Fibroblast of skin of left biceps (primary cell): Measurements from ENCODE around the gene RNU6-8.

Experiments used
- DNase-seq, 2 experiments: peaks; one replicate each; pipeline ENCODE4 v3.0.0-alpha.2; 2013; ENCODE audit warnings: low read depth in 2 of 2

The RNU6-8 gene

DNA sequence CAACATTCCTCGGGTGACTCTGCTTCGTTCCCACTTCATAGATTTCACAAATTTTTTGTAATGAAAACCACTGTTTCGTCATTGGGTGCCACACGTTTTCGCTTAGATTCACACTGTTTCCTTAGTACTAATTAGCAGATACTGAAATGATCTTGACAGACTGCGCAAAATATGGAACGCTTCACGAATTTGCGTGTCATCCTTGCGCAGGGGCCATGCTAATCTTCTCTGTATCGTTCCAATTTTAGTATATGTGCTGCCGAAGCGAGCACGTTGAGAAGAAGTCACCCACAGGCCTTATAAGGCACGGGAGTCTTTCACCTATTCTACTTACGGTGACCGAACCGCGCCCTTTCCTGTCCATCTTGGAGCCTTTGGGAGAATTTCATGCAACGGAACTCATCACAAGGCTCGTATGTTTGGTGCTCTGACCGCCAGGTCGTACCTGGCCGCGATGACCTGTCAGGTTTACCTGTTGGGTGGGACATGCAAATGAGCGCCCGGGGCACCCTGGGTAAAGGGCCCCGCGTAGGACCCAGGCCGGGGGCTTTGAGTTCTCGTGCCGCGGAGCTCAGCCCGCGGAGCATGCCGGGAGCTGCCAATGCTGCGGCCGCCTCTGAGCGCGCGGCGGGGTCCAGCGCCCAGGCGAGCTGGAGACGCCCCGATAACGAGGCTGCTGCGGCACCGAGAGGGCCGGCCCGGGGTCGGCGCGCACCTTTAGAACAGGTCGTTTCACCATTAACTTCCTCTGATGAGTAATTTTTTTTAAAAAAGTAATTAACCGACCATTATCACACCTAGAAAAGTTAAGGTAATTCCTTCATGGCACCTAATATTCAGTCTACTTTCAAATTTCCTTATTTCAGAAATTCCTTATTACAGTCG is at the start of gene RNU6-8:
Gene RNU6-8 (minus strand): TSS at position 272 of the 885 bp plus-strand sequence.
- peak; percentile 71 to 72 for DNase-seq

DNA sequence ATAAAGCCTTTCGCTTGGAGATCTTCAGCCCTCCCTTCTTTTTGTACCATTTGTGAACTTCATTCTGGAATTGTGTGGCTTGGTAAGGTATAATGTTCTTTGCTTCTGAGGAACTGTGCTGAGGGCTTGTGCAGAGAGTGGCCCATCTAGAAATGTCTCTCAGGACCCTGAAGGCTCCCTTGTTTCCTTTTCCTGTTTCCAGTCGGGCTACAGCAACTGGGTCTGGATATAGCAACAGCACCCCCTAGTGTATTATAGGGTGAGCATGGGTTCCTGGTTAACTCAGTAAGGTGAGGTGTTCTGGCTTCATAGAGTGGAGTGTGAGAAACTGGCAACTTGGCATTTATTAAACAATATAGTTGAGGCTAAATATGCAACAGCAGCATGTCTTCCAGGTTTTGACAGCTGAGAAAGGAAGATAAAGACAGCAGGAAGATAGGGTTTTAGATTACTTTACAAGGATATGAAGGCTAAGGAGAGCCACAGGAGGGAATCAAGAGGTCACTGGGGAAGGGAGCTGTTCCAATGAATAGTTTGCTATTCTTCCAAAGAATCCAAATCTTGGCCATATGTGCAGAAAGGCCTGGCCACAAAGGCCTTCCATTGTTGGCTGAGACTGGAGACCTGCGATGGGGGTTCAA is 49.1 kb upstream of the RNU6-8 start:
- DNase-seq = no peak

DNA sequence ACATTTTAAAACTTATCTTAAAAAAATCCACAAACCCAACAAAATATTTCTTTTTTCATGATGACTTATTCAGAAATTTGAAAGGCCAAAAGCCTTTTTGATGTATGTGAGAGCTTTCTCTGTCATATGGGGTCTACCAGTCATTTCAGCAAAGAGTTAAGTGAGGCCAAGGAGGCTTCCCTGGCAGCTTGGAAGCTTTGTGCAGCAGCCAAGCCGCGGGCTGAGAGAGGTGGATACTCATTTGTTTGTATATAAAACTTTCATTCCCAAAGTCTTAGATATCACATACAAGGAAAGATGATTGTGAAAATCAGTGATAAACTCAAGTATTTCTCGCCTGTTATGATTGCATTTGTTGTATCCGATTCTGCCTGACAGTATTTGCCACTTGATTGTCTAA is 48.5 kb upstream of the RNU6-8 start:
- DNase-seq = no peak

DNA sequence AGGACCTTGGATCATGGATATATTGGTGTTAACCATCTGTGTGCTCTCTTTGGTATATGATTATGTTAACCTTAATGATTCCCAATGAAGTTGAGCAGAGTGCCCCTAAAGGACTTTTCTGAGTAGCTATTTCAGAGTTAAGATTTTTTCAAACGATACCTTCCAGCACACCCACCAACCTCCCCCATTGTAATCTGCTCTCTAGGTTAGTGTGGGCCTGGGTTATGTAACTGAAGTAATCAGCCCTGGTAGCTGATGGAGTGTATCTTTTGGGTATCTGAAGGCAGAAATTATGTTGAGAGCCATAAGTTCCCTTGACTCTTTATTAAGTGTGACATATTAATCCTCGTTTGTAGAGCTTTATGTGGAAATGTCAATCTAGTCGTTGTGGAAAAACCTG is 47.6 kb upstream of the RNU6-8 start:
- DNase-seq = no peak

DNA sequence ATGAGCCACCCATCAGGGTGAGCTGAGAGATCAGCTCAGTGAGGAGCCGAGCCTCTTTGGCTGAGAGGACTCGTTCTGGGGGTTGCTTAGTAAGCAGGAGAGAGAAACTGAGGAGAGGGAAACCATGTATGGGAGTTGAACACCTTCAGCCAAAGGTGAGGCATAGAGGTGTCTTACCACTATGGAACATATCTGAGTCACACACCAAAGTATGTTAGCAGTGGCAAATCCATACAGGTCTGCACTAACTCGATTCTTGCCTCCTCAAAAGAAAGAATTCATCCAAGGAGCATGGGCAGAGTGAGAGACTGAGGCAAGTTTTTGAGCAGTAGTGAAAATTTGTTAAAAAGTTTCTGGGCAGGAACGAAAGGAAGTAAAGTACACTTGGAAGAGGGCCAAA is 46.7 kb upstream of the RNU6-8 start:
- DNase-seq = no peak

DNA sequence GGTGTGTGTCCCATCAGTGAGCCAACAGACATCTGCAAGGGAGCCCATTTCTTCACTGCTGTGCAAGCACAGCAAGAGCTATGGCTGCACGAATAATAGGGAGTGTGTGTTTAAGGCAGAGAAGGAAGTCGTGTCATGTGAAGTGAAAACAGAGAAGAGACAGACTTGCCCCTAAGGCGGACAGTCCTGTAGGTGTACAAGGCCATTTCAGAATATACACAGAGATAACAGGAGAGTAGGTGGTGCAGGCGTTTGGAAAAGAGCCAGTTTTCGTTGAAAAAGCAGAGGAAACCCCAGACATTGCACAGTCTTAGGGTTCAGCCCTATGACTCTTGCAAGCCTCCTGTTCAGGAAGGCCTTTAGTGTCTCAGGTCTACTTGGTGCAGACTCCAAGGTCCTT is 46.3 kb upstream of the RNU6-8 start:
- DNase-seq = no peak

DNA sequence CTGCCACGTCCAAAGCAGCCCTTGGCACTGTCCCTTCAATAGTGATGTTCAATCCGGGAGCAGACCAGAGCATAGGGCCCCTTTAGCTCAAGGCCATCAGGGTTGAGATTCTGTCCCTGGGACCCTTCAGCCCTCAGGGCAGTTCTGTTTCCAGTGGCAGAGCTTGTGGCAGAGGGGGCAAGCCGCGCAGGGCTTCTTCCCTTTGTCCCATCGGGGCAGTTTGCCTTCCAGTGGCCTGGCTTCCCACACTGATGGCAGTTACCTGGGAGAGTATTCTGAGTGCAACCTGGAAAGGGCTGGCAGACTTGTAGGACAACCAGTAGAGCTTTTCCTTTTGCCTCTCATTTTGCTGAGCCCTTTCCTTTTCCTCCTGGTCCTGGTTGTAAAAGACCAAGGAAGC is 43.7 kb upstream of the RNU6-8 start:
- DNase-seq = no peak

DNA sequence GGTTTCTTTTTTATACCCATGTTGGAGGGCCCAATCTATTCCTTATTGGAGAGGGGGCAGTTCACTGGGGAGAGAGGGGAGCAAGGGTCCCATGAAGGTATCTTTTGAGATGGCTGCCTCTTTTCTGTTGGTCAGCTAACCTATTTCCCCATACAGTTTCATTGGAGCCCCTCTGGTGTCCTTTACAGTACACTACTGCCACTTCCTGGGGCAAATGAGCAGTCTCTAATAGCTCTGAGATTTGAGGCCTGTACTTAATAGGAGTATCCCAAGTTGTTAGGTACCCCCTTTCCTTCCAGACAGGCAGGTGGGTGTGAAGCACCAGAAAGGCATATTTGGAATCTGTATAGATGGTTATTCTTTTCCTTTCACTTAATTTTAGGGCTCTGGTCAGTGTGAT is 41.3 kb upstream of the RNU6-8 start:
- DNase-seq = no peak

DNA sequence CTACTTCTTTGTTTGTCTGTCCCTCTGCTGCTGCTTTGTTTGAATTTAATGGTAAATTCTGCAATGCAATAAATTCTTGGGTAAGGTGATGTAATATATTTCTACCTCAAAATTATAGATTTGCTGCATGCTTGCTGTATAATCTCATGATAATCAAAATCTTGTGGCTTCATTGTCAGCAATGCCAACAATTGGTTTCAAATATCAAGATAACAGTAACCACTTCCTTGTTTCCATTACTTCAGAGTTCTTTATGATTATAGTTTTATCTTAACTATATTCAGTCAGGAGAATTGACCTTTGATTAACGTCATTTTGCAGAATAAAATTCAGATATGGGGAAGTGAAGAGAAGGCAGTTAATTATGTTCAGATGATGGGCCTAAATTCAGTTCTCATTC is 30.2 kb upstream of the RNU6-8 start:
- no peak for DNase-seq

DNA sequence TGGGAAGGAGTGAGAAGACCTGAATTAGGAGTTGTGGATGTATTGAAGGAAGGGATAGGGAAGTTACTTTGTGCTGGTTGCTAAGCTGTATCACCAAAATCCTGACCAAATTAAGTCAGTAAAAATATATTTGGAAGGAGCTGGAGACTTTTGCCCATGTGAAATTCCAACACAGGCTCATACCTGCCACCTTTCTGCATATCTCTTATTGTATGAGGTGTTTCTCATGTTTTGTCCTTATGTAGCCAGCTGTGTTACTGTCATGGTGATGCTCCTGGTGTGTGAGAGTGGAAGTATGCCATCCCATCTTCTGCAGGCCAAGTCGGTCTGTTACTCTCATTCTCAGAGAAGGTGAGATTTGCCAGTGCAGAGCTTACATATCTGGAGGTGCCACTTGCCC is 29.4 kb upstream of the RNU6-8 start:
- DNase-seq = no peak

DNA sequence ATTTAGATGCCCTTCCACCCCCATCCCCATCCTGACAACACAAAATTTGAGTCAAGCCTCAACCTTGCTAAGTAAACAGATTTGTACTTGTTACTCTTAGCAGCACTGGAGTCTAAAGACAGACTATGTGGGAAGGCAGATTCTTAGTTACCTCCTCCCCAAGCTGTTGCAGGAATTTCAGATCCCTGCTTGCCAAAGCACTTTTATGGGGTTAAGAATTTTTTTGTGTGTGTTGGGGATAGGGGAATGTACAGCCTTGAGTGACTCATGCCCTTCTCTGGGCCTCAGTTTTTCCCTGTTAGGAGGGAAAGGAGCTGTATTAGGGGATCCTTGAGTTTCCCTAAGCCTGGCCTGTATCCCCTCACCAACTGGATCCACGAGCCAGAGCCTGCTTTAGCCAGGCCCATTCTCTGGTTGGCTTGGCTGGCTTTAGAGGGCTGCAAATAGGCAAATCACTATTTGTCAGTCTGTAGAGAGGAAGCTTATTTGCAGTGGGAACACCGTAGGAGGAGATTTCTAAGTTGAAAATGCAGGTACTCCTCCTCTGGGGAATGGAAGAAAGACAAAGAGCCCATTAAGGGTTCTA is 27.7 kb upstream of the RNU6-8 start:
- peak; percentile 80 to 81 for DNase-seq

DNA sequence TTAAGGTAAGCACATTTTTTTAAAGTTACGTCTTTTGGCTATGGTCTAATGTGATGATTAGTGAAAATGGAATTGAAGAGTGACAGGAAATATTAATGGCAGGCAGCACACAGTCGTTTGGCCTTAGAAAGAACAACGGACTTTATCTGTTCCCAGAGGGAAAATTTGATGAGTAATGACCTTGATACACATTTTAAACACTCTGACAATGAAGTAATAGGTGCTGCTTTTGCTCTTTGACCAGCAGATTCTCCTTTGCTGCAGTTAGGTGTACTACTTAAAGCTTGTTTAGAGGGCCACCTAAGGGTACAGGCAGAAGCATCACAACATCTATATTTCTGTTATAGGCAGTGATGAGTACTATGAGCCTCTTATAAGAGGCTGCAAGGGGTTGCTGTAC is 27.1 kb upstream of the RNU6-8 start:
- DNase-seq = peak; percentile 37 to 53

DNA sequence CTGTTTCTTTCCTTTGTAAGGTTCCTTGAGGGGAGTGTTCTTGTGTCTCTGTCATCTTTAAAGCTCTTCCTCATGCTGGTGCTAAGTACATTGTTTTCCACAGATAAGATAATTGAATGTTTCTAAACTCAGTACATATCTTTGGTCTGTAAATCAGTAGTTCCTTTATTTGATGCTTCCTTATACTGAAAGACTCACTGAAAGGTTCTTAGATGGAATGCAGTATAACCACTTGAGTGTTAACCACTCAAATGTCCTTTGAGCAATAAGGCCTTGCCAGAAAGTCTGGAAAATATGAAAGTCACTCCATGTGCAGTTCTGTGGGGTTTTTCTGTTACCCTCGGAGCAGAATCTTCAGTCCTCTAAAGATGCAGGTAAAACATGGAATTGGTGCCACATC is 23.0 kb upstream of the RNU6-8 start:
- no peak for DNase-seq

DNA sequence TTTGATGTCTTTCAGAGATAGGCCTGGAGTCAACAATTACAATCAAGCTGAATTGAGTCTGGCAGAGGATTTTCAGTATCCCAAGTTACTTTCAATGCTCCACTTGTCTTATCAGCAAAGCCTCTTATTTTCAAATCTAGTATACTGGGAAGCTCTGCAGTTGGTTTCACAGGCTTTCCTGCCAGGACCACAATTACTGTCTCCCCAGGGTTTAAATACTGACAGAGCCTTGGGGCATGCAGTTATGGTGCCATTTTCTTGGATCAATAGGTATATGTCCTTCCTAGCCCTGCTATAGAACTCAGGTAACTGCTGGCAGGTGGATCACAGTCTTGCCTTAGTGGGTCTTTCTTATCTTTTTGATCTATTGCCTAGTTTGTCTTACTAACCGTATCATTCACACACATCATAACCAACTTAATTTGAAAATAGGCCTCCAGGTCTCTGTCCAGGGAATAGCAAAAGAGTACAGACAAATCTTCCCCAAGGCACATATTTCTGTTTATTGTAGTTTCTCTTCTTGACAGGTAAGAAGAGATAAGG is 22.4 kb upstream of the RNU6-8 start:
- DNase-seq = no peak

DNA sequence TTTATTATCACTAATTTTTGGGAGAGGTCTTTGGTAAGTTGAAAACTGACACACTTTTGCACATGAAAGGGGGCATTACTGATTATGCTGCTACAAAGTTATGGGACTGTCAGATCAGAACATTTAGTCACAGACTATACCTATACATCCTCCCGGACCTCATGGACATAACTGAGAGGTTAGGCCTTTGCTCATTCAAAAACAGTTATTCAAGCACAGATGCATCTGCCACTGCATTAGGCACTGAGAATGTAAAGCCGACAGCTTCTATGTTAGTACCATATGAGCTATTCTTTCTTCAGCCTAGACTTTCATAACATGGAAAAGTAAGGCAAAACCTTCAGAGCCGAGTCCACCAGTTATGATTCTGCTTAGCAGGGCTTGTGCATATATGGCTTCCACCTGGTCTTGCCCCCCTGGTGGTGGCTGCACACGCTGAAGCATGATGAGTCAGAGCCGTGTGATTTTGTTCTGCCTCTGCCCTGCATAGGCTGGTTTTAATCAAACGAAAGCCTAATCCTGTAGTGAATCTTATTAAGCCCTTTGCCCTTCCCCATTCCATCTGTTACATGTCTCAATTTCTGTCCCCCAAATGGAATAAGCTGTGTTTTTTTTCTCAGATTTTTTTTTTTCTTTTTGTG is 21.8 kb upstream of the RNU6-8 start:
- peak in 1 of 2 experiments; percentile 39 for DNase-seq

DNA sequence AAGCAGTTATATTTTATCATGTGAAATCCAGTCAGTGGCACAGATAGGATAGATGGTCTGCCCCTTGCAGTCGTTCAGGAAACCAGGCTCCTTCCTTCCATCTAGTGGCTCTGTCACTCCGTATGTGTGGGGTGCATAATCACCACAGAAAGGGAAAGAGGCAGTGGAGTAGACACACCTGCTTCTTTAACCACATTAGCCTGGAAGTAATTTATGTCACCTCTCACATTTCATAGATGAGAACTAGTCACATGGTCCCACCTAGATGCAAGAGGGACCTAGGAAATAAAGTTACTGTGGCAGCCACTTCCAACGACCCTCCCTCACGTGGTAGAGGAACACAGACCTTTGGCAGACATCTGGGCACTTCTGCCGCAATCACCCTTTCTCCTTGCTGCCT is 14.2 kb upstream of the RNU6-8 start:
- DNase-seq = no peak

DNA sequence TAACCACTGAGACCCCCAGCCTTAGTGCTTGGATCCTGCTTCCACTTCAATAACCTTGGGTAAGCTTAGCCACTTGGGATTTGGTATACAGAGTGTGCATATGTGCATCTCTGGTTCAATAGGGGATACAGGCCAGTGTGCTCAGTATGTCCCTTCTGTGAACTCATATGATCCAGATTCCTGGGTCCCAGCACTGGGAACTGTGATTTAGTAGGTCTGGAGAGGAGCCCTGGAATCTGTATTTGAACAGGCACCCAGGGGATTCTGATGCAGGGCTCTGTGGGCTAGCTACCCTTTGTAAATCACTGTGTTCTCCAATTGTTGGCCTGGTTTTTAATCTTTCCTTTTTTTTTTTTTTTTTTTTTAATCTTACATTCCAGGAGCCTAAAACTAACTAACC is 9.8 kb upstream of the RNU6-8 start:
- DNase-seq = no peak

DNA sequence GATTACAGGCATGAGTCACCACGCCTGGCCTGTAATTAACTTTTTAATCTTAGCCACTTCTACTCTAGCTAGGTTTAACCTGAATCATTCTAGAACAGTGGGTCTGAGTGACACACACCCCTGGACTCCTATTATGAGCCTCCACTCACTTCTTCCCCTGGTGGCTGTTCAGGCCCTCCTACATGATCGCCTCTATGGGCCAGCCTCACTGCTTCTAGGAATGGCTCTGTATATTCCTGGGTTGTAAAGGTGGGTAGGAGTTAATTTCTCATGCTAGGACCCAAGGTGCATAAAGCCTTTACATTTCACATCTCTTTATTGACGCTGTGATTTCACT is 8.0 kb upstream of the RNU6-8 start:
- no peak for DNase-seq

DNA sequence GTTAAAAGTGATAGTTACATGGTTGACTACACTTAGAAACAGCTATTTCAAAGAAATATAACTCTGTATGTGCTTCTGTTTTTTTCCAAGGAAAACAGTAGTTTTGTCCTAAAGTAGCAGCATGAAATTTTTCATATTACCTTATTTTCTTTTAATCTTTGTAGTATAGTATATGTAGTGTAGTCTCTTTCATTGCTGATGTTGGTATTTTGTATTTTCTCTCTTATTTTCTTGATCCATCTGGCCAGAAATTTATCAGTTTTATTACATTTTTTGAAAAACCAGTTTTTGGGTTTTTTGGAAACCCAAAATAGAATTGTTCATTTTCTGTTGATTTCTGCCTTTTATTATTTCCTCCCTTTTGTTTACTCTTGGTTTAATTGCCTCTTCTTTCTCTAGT is 6.4 kb upstream of the RNU6-8 start:
- no peak for DNase-seq

DNA sequence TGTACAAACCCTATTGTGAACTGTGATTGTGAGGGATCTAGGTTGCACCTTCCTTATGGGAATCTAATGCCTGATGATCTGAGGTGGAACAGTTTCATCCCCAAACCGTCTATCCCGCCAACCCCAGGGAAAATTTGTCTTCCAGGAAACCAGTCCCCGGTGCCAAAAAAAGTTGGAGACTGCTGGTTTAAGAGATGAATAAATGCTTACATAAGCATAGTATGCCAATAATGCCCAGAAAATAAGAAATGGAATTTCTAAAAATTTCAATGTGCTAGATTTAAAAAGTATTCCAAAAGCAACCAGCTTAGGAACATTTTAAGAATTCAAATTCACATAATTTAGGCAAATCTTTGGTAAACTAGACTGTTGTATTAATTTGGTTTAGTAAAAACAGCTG is 5.4 kb upstream of the RNU6-8 start:
- no peak for DNase-seq

DNA sequence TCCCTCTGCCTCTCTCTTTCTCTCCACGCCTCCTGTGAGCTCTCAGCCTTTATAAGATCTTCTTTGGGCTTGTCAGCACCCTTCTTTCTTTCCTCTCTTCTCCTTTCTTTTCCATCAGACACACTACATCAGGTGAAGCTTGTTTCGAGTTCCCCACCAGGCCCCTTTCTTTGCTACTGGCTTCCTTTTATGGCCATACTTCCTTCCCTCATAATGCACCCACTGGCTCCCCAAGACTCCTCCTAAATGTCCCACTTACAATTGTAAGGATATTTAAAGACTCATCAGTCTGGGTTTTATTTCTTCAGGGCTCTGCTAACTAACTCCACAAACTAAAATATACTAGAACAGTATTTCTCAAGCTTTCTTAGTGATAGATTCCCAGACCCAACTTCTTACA is 3.5 kb upstream of the RNU6-8 start:
- DNase-seq = no peak

DNA sequence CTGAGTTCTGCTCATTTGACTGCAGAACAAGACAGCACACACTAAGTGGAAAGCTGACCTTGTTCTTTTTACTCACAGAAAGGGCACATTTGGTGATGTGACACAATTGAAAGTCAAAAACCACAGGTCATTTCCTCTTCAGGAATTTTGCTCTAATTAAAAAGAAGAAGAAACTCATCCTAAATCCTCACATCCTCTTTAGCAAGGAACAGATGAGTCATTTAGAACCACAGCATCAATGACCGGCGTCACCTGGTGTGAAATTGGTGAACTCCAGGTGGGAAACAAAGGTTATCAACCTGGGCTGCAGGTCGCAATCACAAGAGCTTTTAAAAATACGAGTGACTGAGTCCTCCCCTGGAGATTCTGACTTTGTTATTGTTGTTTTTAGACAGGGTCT is 2.9 kb upstream of the RNU6-8 start:
- DNase-seq = no peak
